Ectodermal cell (in vitro differentiated cells): ENCODE results near the gene WDPCP.
"Not testable (repeated sequence)": the region's sequence is repeated elsewhere in the genome, so short reads cannot be mapped to it uniquely, and the experiment has no call there.

Experiments
- H3K27ac ChIP-seq: 2 replicates; pipeline ENCODE4 v1.7.0; 2013; ENCODE audit warnings: mild to moderate bottlenecking, low read depth, low read length; ENCODE audit not compliant: insufficient read depth, poor library complexity, severe bottlenecking
- H3K27me3 ChIP-seq: 2 replicates; pipeline ENCODE4 v1.7.0; 2013; ENCODE audit warnings: mild to moderate bottlenecking, low read length; ENCODE audit not compliant: insufficient read depth, control insufficient read depth, poor library complexity, severe bottlenecking
- H3K36me3 ChIP-seq: one replicate; pipeline ENCODE4 v1.7.0; 2013; ENCODE audit warnings: low read length; ENCODE audit not compliant: control insufficient read depth, insufficient read depth
- H3K4me1 ChIP-seq: one replicate; pipeline ENCODE4 v1.7.0; 2013; ENCODE audit warnings: low read length; ENCODE audit not compliant: control insufficient read depth, insufficient read depth
- H3K4me3 ChIP-seq: 2 replicates; pipeline ENCODE4 v1.7.0; 2013; ENCODE audit warnings: low read depth, low read length, control low read depth; ENCODE audit not compliant: insufficient read depth
- H3K9me3 ChIP-seq: 2 replicates; pipeline ENCODE4 v1.7.0; 2013; ENCODE audit warnings: mild to moderate bottlenecking, low read length, moderate library complexity; ENCODE audit not compliant: control insufficient read depth
- WGBS, 2 experiments: methylation state at CpG; one replicate each; pipeline ENCODE4 v1.1.7; 2013; ENCODE audit warnings: missing lambda C conversion rate in 2 of 2; 5-methylcytosine and 5-hydroxymethylcytosine counted together

Gene WDPCP

DNA sequence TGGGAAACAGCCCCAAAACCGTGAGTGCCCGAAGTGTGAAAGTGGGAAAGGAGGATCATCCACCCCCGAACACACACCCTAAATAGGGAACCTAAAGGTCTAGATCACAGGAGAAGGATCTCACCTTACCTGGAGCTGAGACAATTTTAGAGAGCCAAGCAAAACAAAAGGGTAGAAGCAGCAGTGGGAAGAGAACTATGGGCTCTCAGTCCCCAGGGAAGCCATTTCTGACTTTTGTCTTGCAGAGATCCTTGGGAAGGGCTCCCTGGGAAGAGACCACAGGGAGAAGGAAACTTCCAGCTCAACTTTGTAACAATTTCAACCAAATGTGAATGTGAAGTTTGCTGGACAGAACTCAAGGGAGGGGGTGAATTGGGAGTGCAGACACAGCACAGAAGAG lies 110.6 kb downstream of the WDPCP start:
- no peak overlapping the region for H3K27ac ChIP-seq
- no peaks in the 10 kb centered on the region for H3K4me1 ChIP-seq
- H3K27me3 ChIP-seq = no peaks in the 10 kb centered on the region
- H3K36me3 ChIP-seq = no peaks in the 10 kb centered on the region
- H3K9me3 ChIP-seq = no peaks in the 10 kb centered on the region
- 97 to 99% methylated on average over 3 of the region's 3 CpGs for WGBS, 2 experiments
- H3K4me3 ChIP-seq = no peak overlapping the region

DNA sequence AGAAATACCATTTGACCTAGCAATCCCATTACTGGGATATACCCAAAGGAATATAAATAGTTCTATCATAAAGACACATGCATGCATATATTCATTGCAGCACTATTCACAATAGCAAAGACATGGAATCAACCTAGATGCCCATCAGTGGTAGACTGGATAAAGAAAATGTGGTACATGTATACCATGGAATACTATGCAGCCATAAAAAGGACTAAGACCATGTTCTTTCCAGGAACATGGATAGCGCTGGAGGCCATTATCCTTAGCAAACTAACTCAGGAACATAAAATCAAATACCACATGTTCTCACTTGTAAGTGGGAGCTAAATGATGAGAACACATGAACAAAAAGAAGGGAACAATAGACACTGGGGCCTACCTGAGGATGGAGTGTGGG lies 119.0 kb downstream of the WDPCP start:
- 71 to 90% methylated on average over 1 of the region's 1 CpG for WGBS, 2 experiments
- not testable (repeated sequence) for H3K27me3 ChIP-seq, H3K9me3 ChIP-seq, H3K27ac ChIP-seq, H3K4me1 ChIP-seq, H3K36me3 ChIP-seq, H3K4me3 ChIP-seq

DNA sequence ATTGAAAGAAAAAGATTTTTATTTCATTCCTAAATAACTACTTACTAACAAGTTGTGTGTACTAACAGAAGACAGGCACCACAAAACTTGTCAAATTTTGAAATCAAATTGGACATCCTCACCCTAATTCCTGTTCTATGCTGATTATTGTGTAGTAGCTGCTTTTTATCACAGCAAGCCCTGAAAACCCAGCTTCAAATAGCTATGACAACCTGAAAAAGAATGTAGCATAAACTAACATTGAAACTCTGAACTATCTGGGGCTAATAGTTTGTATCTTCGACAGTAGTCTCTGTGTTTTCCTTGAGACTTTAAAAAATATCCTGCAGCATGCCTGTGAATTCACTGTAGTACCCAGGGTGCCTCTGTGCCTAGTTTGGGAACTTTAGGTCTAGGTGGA lies 122.6 kb downstream of the WDPCP start:
- Histone ChIP-seq H3K4me1 (no peaks in the 10 kb centered on the region), H3K36me3 (no peaks in the 10 kb centered on the region), H3K27ac (no peak overlapping the region), H3K9me3 (no peaks in the 10 kb centered on the region), H3K4me3 (no peak overlapping the region), H3K27me3 (no peaks in the 10 kb centered on the region)
- WGBS, 2 experiments = 94 to 96% methylated on average over 1 of the region's 1 CpG

DNA sequence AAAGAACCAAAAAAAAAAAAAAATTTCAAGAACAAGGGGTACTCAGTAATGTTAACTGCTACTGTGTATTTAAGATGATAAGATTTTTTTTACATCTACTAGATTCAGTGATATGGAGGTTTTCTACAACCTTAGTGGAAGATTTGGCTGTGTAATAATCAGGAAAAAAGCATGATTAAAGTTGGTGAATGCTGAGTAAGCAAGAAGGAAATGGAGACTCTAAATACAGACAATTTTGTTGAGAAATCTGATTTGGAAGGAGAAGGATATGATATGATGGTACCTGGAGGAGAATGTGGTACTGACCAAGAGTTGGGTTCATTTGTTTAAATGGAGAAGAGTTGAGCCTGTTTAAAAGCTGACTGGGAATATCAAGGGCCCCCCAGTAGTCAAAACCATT lies 125.1 kb downstream of the WDPCP start:
- Histone ChIP-seq H3K27ac (no peak overlapping the region), H3K4me3 (no peak overlapping the region), H3K4me1 (no peaks in the 10 kb centered on the region), H3K27me3 (no peaks in the 10 kb centered on the region), H3K9me3 (no peaks in the 10 kb centered on the region), H3K36me3 (no peaks in the 10 kb centered on the region)

DNA sequence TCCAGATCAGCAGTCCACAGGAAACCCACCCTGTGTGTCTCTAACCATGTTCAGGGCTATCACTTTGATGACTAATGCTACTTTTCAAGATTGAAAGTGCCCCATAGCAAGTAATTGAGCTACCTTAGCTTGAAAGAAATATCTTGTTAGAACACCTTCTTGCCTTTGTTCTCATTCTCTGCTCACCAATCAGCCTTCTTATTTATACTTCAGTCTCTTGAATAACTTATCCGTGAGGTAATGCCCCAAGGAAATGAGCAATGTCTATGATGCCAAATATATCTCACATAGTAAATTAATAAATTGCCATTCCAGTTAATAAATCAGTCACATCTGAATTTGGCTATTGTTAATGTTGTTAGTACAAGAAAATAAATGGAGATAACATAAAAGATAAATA lies 141.6 kb downstream of the WDPCP start:
- H3K9me3 ChIP-seq = no peaks in the 10 kb centered on the region
- no peaks in the 10 kb centered on the region for H3K36me3 ChIP-seq
- 89 to 100% methylated on average over 1 of the region's 1 CpG for WGBS, 2 experiments
- no peak overlapping the region for H3K4me3 ChIP-seq
- no peaks in the 10 kb centered on the region for H3K4me1 ChIP-seq
- H3K27ac ChIP-seq = no peak overlapping the region
- H3K27me3 ChIP-seq = no peaks in the 10 kb centered on the region

DNA sequence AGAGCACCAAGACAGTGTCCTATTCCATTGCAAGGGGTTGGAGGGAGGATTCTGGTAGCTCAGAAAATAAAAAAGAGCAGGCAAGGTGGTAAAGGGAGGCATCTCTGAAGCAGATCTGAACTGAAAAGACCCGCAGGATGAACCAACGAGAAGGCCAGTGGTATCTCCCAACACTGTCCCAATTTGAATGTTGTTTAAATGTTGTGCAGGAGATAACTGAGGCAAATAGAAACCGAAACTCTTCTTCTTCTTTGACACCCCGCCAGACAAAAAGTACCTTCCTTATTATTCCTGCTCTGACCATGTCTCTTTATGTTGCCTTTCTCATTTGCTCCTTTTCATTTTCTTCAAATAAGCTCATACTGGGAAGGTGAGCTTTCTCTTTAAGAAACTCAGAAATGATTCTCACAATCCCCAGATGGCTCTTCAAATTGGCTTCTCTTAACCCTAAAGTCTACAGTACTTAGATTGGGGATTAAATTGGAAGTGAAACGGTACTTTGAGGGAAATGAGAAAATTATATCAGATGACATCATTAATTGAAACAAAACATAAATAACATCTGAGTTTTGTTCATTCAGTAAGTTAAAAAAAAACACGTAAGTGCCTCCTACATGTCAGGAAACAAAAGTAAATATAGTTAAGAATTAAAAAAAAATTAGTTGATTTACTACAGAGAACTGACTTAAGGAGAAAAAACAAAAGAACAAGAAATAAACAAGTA lies 143.6 kb downstream of the WDPCP start:
- H3K4me3 ChIP-seq = no peak overlapping the region
- no peaks in the 10 kb centered on the region for H3K9me3 ChIP-seq
- no peaks in the 10 kb centered on the region for H3K4me1 ChIP-seq
- H3K27ac ChIP-seq = no peak overlapping the region
- no peaks in the 10 kb centered on the region for H3K27me3 ChIP-seq
- WGBS, 2 experiments = 86 to 90% methylated on average over 4 of the region's 6 CpGs
- H3K36me3 ChIP-seq = no peaks in the 10 kb centered on the region

DNA sequence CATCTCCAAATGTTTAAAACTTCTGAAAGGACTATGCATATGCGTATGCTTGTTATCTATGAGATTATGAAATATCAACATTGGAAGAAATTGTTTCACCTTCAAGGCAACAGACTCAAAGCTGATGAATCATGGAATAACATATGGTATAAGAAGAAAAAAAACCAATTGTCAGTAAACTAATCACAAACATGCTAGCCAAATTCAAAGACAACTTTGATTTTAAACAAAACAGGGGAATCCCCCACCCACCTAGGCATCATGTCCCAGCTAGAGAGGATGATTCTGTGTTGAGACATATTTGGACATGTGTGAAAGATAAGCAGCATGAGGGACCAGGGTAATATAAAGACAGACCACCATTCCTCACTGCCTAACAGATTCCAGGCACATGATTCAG lies 147.7 kb downstream of the WDPCP start:
- H3K4me1 ChIP-seq = no peaks in the 10 kb centered on the region
- no peak overlapping the region for H3K27ac ChIP-seq
- H3K36me3 ChIP-seq = no peaks in the 10 kb centered on the region
- no peak overlapping the region for H3K4me3 ChIP-seq
- no peaks in the 10 kb centered on the region for H3K27me3 ChIP-seq
- 67% methylated on average over 1 of the region's 1 CpG; no CpG with 5 or more reads in 1 of the 2 experiments for WGBS, 2 experiments
- no peaks in the 10 kb centered on the region for H3K9me3 ChIP-seq

DNA sequence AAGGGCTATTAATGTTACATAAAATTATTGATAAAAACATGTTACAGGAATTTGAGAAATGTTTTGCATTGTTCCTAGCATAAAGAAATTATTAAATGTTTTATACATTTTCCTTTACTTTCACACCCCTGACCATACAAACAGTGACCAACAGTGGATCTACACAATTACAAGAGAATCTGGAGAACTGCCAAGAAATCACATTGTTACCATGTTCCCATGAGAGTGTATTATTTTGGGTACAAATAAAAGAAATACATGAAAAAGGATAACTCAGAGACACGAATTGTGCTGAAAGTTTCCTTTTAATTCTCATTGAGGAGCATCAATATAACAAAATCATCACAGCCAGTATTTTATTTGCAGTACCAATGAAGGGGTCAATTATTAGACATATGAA lies 150.1 kb downstream of the WDPCP start:
- Histone ChIP-seq H3K27me3 (no peaks in the 10 kb centered on the region), H3K27ac (no peak overlapping the region), H3K4me1 (no peaks in the 10 kb centered on the region), H3K36me3 (no peaks in the 10 kb centered on the region), H3K4me3 (no peak overlapping the region), H3K9me3 (no peaks in the 10 kb centered on the region)
- WGBS, 2 experiments = 67% methylated on average over 1 of the region's 1 CpG; no CpG with 5 or more reads in 1 of the 2 experiments

DNA sequence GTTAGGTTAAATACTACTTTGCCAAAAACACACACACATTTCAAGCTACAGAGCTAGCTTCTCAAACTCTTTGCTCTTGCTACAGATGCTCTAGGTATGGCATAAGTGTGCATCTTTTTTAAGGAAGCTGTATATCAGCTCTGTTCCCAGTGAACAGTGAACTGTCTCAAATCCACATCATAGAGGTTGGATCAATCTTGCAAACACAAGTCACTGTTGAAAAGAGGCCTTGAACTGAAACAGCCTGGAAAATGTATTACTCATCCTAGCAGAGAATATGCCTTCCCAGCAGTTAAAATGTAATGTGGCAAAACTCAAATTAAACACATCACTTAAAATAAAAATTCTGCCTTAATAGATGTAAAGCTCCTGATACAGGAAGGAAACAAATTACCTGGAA lies 151.8 kb downstream of the WDPCP start:
- Histone ChIP-seq H3K27ac (no peak overlapping the region), H3K9me3 (no peaks in the 10 kb centered on the region), H3K36me3 (no peaks in the 10 kb centered on the region), H3K4me1 (no peaks in the 10 kb centered on the region), H3K4me3 (no peak overlapping the region), H3K27me3 (no peaks in the 10 kb centered on the region)

DNA sequence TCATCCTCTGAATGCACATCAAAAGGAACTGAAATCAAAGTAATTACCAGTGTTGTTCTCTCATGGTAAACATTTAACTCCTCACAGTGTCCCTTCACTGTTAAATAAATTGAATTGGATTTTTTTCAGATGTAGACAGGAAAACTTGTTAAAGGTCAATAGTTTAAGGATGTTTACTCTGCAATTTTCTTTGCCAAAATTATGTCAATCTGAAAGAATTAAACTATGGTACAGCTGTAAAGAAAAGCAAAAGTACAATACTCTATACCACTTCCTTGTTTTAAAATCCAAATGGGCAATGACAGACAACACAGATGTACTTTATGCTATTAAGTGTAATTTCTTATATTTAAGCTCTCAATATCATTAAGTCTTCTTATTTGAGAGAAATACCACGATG lies 153.2 kb downstream of the WDPCP start:
- no peaks in the 10 kb centered on the region for H3K36me3 ChIP-seq
- H3K27ac ChIP-seq = no peak overlapping the region
- no peaks in the 10 kb centered on the region for H3K27me3 ChIP-seq
- no peak overlapping the region for H3K4me3 ChIP-seq
- no peaks in the 10 kb centered on the region for H3K9me3 ChIP-seq
- no peaks in the 10 kb centered on the region for H3K4me1 ChIP-seq
- WGBS, 2 experiments = 100% methylated on average over 1 of the region's 1 CpG; no CpG with 5 or more reads in 1 of the 2 experiments
